NCI-H1048 (cell line): Measurements from ENCODE around the gene CA12.
"Not testable (repeated sequence)": the region's sequence is repeated elsewhere in the genome, so short reads cannot be mapped to it uniquely, and the experiment has no call there.

Experiments
- DNase-seq: peaks from one replicate; lab custom pipeline; 2025; lab: John Stamatoyannopoulos, UW

The CA12 gene

DNA sequence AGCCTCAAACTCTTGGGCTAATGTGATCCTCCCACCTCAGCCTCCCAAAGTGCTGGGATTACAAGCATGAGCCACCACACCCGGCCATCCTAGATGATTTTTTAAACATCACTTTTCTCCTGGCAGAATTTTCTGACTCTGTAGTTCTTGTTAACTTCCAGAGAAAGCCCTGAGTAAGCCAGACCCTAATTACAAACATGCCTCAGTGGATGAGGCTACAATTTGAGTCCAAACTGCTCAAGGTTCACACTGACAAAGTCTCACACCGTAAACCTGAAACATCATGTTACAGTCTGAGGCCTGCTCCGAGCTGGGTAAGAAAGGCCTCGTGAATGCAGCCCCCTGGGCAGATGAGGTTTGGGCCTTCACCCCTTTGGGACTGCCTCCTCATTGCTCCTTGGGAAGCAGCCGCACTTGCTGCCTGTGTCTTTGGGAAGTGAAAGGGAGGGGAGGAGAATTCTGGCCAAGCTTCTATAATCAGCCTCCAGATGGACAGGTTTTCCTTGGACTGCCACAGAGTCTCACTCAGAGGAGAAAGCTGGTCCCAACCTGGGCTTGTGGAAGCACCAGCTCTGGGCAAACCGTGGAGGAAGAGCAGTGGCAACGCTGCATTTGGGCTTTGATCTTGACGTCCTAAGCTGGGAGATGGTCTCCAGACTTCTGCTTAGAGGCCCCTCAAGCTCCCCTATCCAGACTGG is 46.0 kb downstream of the CA12 start:
- no peak for DNase-seq

DNA sequence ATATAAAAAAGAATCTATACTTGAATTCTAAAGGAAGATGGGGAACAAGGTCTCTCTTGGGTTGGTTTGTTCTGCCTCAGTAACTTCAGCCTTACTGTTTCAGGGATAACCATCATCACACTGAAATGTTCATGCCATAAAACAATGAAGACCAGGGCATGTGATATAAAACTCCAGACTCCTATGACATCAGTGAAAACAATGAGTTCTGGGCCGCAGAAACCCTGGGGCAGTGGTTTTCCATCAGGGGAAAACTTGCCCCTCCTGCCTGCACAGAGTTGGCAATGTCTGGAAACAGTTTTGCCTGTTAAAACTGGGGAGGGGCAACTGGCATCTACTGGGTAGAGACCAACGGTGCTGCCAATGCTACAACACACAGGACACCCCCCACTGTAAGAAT is 46.8 kb downstream of the CA12 start:
- no peak for DNase-seq

DNA sequence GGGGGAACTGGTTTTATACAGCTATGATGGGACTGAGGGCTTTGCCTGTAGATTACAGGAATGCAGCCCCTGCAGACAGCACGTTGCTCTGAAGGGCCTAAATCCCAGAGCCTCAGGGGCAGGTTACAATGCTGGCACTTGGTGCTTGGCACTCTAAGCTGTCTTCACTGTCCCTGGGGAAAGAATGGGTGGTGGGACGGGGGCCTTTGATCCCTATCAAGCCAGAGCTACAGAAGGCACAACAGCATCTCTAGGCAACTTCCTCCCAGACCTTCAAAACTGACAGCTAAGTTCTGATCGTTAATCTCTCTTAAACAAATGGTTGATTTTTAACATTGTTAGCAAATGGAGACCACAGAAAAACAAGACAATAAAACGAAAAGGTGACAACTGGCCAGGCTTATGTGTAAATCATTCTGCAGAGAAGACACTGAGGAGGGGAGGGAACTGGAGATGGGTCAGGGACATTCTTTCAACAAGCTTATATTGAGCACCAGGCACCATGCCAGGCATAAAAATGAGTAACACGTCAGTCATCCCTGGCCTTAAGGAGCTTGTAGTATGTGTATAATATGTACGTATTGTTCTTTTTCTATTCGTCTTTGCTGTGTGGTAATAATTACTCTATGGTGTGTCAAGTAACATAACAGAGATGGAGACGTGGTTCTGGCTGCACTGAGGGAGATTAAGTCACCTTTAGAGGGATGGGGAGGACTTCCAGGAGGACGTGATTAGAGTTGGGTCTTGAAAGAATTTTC is 49.1 kb downstream of the CA12 start:
- DNase-seq: no peak

DNA sequence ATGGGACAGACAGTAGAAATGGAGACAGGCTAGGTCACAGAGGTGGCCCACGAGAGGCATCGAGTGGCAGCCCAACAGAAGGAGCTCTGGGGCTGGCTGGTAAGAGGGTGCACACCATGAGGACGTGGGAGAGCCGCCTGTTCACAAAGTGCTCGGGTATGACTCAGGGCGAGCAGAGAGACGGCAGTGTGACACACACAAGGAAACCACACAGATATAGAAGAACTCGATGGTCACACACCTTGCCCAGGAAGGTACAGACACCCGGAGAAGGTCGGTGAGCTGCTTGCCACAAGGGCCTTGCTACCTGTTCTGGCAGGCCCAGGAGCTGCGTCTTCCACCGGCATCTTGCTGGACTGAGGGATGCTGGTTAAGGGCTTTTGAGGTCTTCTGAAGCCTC is 50.2 kb downstream of the CA12 start:
- no peak for DNase-seq

DNA sequence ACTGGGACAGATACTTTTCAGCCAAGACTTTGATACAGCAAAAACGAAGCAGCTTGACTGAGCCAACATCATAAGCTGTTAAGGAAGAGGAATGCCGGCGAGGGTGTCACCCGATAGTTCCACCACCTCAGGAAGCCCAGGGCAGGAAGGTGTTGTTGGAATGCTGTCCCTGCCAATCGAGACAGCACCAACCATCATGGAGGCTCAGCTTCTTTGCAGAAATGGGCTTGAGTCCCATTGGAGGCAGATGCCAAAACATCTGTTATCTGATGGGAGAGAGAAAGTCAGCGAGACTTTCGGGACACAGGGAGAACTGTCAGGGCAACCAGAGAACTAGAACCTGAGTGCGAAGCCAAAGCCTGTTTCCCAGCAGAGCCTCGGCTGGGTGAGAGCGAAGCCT is 50.7 kb downstream of the CA12 start:
- no peak for DNase-seq

DNA sequence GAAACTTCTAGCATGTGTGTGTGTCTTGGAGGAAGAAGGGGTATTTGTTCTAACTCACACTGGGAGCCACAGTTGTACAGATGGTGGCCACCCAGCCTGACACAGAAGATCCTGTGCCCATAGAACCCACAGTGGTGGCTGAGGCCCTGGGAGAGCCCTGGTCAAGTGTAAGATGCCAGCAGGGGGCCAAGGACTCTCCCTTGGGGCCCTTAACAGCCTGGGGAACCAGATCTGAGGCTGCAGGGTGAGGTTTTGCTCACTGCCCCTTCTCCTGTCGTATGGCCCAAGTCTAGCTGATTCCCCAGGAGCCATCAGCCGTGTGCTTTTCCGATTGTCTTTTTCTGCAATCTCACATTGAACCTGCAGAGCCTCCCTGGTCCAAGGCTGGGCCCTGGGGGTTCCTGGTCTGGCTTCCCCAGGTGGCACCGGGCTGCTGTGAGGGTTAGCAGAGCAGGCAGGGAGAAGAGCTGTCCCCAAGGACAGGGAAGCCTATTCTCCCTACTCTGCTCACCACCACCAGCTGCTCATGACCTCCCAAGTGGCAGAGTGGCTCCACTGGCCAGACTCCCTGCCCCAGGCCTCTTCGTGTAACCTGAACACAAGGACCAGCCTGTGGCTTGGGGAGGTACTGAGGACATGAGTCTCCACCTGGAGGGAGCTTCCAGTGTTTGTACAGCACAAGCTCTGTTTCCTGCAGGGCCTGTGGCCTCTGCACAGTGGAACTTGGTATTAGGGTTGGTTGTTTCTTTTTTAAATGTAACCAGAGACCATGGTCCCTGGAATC is 51.9 kb downstream of the CA12 start:
- DNase-seq: no peak

DNA sequence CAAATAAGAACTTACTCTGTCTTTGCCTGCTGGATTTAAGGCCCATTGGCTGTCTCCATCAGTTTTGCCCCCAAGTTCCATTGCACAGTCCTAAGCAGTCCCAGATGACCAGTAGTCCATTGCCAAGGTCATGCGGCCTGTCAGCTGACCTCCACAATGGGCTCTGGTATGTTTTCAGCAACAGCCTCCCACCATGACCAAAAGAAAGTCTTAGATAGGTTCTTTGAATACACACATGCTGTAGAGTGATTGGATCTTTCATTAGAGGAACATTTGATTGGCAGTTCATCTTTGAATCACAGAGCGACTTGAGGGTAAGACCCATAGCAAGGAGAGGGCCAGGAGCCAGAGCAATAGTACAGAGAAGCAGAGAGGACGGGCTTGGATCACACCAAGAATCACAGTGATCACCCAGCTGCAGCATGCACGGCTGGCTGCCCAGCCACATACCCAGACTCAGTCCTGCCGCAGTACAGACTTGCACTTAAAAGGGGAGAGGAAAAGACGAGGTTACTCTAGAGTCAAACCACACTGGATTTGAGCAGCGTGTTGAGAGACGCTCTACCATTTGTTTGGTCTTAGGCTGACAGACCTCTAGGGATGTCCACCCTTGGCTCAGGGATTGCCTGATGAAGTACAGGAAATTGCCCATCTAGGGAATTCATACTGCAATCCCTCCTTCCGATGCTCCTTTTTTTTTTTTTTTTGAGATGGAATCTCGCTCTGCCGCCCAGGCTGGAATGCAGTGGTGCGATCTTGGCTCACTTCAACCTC is 53.8 kb downstream of the CA12 start:
- no peak for DNase-seq

DNA sequence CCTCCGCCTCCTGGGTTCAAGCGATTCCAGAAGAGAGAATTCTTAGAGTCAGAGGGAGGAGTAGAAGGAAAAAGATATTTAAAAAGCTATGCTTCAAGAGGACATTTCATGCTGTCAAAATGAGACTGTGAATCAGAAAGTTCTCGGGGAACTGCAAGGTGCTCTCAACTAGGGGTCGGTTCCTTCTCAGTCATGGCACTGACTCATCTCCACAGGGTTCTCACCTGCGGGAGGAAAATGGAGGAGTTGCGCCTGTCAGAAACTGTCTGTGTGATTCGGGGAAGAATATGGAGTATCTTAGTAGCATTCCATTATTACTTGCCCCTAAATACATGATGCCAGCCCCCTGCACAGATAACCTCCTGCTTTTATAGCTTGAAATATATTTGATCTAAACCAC is 56.9 kb downstream of the CA12 start:
- no peak for DNase-seq

DNA sequence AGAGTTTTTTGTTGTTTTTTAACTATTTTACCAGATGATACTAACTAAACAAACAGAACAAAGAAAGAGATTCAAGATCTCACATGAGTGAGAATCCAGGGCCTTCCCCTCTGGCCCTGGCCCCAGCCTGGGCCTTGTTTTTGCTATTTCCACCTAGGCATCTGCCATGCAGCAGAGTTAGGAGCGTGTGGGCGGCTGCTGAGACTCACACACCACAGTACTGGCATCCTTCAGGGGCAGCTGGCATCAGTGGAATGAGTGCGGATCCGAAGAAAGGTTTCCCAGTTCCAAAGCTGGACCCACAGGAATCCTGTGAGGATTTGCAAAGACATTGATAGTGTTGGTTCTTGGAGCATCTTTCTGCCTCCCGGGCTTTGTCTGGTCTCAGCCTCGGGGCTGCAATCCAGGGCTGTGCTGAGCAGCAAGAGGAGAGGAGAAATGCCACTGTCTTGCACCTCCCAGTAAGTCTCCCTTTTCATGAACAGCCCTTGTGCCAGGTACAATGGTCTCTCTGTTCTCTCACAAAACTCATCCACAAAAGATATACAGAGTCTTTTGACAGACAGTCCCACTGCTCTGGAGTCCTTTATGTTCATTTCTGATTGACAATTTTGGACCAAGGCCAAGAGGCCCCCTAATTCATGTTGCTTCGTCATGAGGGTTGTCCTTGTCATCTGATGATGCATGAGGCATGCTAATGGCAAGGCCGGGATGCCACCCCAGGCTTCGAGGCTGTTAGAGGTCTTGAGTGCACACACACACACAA is 57.7 kb downstream of the CA12 start:
- no peak for DNase-seq

DNA sequence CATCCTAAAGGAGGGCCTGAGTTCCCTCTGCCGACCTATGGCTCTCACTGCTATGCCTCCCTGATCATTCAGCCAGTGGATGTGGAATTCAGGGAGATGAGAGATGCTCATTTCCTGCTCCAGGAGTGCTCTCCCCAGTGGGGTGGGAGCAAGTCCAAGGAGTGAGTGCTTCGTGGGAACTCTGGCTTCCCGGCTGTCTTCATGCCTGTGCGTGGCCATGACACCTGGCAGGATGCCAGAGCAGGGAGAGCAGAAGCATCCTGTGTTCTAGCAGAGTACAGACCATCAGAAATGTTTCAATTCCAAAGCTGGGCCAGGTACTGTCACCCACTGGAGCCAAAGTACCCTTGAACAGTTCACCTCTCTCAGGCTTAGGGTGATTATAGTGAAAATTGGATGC is 59.1 kb downstream of the CA12 start:
- DNase-seq: no peak

DNA sequence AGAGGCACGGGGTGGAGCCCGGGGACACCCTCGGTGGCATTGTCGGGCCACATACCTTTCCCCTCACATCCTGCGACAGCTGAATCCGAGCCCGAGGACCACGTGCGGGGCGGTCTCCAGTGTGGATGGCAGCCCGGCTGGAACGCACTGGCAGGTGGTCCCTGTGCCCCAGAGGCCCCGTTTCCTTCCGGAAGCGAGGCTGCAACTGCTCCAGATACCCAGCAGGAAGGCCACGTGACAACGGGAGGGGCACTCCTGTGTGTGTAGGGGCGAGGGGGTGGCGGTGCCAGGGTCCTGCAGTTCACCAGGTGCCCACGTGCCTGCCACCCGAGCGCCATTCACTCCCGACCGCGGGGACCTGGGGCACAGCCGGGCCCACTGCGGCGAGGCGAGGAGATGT is 60.2 kb downstream of the CA12 start:
- no peak for DNase-seq

DNA sequence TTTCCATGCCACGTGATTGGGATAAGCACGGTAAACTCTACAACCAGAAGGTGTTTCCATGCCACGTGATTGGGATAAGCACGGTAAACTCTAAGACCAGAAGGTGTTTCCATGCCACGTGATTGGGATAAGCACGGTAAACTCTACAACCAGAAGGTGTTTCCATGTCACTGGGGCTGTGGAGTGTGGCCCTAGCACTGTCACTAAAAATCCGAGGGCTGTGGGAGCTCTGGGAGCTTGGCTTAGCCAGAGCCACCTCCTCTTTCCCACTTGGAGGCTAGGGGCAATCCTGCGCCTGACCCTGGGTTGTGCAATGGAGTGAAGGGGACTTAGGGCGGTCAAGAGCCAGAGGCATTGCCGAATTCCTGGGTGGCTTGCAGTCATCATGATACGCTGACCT is 60.7 kb downstream of the CA12 start:
- not testable (repeated sequence) for DNase-seq

DNA sequence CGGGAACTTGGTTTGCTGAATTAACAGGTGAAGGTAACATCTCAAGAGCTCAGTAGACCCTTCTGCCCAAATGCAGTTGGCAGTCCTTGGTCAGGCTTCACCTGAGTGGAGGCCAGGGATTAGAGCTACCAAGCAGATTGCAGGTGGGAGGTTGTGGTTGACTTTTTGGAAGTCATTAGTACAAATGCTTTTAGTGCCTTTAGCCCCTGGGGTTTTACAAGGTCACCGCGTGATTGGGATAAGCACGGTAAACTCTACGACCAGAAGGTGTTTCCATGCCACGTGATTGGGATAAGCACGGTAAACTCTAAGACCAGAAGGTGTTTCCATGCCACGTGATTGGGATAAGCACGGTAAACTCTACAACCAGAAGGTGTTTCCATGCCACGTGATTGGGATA is 61.2 kb downstream of the CA12 start:
- not testable (repeated sequence) for DNase-seq

DNA sequence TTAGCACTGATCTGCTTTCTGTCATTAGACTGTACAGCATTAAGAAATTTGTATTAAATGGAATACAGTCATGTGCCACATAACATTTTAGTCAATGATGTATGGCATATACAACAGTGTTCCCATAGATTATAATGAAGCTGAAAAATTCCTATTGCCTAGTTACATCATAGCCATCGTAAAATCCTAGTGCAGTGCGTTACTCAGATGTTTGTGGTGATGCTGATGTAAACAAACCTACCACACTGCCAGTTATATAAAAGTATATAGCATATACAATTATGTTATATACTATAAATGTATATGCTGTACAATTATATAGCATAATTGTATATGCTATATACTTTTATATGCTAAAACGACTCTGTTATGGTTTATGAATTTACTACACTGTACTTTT is 62.6 kb downstream of the CA12 start:
- no peak for DNase-seq

DNA sequence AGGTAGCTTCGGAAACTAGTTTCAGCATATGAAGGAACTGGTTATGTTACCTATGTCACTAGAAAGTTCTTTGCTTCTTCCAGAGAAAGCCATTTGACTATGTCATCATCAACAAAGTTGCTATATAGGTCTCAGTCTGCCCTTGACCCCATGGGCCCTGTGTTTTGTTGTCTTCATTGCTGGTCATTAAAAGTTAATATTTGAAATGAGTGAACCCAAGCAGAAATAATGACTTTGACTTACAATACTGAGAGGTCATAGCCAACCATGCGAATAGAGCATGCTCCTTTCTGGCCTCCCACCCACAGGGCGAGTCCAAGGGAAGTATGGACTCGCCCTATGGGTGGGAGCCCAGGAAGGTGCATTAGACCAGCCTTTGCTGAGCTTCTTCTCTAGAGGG is 63.3 kb downstream of the CA12 start:
- no peak for DNase-seq

DNA sequence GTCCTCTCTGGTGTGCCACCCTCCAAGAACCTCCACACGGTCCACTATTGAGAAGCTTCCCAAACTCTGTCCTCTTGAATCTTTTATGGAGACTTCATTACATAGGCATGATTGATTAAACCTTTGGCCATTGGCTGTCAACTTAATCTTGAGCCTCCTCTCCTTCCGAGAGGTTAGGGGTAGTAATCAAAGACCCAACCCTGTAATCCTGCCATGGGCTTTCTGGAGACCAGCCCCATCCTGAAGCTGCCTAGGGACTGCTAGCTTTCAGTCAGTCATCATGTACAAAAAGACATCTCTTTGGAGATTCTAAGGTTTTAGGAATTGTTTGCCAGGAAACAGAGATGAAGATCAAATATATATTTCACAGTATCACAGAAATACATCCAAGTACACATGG is 67.2 kb downstream of the CA12 start:
- no peak for DNase-seq

DNA sequence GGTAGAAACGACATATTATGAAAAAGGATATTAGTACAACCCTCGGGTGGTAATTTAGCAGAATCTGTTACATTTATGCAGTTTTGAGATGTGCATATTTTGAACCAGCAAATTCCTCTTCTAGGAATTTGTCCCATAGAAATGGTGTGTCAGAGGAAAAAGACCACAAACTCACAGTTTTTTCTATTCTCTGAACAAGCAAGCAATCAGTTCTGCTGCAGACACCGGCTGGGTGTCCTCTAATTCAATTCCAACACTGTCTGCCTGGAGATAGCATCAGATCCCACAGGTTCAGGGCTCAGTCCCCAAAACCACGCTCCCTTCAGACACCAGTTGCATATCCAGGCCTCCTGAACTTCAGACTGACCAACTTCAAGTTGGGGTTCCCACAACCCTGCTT is 67.8 kb downstream of the CA12 start:
- DNase-seq: no peak

DNA sequence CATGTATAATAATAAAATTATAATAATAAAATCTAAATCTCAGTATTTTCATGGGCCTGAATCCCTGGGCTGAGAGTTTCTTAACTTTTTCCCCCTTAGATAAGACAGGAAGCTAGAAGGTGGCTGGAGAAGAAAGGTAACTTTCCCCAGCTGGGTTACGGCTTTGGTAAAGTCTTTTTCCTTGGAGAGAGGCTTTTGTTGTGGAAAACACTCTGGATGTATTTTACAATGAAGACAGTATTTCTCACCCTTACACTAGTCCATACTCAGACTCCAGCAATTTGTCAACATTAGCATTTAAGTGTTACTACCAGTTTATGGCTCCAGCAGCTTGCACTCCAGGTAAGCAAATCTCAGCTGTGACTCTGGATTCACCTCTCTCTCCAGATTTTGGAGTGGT is 69.4 kb downstream of the CA12 start:
- no peak for DNase-seq

DNA sequence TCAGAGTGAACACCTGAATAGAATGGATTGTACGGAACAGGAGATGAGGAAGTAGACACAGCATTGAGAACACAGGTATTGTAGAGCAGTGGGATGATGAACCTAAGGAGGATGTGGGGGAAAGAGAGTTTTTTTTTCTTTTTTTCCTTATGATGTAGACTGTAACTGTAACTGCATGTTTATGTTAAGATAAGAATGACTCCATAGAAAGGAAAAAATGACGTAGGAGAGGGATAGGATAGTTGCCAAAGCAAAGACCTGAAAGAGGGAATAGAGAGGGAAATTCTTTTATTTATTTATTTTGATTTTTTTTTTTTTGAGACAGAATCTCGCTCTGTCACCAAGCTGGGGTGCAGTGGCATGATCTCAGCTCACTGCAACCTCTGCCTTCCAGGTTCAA is 71.0 kb downstream of the CA12 start:
- DNase-seq: no peak

DNA sequence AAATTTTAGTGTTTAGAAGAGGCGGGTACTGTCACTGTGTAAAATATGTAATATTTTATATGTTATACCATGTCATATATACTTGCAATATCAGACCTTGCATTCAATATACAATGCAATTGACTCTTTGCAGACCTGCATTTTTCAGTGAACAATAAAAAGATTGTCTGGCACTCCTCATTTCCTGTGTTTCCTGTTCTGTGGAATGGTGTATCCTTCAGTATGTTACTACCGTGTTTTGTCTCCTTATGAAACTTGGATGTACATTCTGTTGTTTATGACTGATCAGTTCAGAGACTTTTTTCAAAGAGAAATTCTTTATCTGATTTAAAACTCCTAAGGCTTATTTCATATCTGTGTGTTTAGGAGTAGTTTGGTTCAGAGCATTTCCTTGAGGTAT is 72.7 kb downstream of the CA12 start:
- no peak for DNase-seq

DNA sequence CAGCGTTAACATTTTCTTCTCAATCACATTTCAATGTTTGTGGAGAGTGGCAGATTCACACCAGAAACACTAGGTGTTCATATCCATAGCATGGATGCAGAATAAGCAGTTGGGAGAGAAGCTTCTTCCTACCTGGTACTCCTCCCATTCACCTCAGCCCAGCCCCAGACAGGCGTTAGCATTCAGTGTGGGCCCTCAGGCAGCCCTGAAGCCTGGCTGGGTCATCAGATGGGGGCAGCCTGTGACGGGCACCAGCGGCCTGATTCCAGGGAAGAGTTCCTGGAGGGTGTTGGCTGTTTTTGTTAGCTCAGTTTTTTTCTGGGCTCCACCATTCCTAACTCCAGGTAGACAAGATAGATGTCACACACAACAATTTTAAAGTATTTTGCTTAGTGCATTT is 73.2 kb downstream of the CA12 start:
- no peak for DNase-seq
